ENCODE measurements around the gene SPATS1. TPM values are rescaled to one million over a fixed set of nuclear protein-coding genes. Genes with fewer than 3 reads are reported as not detected.

SPATS1 gene, protein sequence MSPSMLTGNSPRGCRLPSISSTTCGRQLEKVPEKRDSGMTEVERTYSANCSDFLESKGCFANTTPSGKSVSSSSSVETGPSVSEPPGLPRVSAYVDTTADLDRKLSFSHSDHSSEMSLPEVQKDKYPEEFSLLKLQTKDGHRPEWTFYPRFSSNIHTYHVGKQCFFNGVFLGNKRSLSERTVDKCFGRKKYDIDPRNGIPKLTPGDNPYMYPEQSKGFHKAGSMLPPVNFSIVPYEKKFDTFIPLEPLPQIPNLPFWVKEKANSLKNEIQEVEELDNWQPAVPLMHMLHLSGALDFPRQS
- total RNA-seq (2021; ENCODE audit: unreplicated experiment), result not detected
- polyA plus RNA-seq (2012; ENCODE audit: insufficient read length), result not detected
- Bru-seq, nascent RNA, result not detected
- BruChase-seq, experiment 1, labeled RNA remaining after a 2-hour chase, result not detected
- BruChase-seq, experiment 2, labeled RNA remaining after a 6-hour chase, result not detected
- long read RNA-seq, result 0 reads

DNA sequence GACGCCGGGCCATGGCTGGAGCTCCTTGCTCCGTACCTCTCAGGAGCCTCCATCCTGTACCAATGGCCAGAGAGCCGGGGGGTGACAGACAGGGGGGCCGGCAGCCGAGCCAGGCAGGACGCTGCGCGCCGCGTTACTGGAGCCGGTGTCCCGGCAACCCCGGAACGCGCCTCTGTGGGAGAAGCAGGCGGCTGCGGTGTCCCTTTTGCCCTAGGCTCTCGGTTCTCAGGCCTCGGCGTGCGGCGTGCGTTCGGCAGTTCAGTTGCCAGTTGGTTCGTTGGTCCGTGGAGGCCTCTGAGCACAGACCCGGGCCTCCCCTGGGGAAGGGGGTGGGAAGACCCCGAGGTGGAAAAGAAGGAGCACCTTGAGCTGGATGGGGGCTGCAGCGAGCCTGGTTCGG, at the start of gene SPATS1:
TSS of gene SPATS1 (plus strand) at position 162 of the 400 bp plus-strand sequence. CDS start 446 bp downstream, outside the sequence.
- H3K9me3 ChIP-seq (ENCODE audit: control insufficient read depth, insufficient read depth, low read depth, low read length), result no peaks in the 10 kb centered on the region
- no peak for ATAC-seq
- DNase-seq (ENCODE audit: low read depth, low spot score), result no peak
- intact Hi-C loops (cut with micrococcal nuclease; ENCODE audit: unreplicated experiment), result no loop called here
- in situ Hi-C loops (cut with HindIII; ENCODE audit: low pct_unique_long_range_greater_than_20kb, low sequenced_read_pairs), result no loop called here
- no peaks in the 10 kb centered on the region for H3K36me3 ChIP-seq (ENCODE audit: control insufficient read depth, insufficient read depth, low read length)
- no peak within 1 kb of the TSS for H3K27ac ChIP-seq (ENCODE audit: low read length)
- H3K27me3 ChIP-seq (ENCODE audit: control insufficient read depth, insufficient read depth, low read length), result peaks cover 3% of the 10 kb centered on the region; the same call in 1 of the 2 replicates
- no peak for TF ChIP-seq POLR2AphosphoS5 (IDR thresholded peaks at IDR 0.05; ENCODE audit: low read depth, low read length)
- TF ChIP-seq, protein P1, sequence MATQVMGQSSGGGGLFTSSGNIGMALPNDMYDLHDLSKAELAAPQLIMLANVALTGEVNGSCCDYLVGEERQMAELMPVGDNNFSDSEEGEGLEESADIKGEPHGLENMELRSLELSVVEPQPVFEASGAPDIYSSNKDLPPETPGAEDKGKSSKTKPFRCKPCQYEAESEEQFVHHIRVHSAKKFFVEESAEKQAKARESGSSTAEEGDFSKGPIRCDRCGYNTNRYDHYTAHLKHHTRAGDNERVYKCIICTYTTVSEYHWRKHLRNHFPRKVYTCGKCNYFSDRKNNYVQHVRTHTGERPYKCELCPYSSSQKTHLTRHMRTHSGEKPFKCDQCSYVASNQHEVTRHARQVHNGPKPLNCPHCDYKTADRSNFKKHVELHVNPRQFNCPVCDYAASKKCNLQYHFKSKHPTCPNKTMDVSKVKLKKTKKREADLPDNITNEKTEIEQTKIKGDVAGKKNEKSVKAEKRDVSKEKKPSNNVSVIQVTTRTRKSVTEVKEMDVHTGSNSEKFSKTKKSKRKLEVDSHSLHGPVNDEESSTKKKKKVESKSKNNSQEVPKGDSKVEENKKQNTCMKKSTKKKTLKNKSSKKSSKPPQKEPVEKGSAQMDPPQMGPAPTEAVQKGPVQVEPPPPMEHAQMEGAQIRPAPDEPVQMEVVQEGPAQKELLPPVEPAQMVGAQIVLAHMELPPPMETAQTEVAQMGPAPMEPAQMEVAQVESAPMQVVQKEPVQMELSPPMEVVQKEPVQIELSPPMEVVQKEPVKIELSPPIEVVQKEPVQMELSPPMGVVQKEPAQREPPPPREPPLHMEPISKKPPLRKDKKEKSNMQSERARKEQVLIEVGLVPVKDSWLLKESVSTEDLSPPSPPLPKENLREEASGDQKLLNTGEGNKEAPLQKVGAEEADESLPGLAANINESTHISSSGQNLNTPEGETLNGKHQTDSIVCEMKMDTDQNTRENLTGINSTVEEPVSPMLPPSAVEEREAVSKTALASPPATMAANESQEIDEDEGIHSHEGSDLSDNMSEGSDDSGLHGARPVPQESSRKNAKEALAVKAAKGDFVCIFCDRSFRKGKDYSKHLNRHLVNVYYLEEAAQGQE (IDR thresholded peaks at IDR 0.05; ENCODE audit: insufficient read depth in 1 of 2, low read depth in 2 of 2, low read length in 1 of 2), result no peak
- no peak for TF ChIP-seq SIN3A (IDR thresholded peaks at IDR 0.05; ENCODE audit: borderline replicate concordance, insufficient read depth, low read depth, low read length)
- no peak for TF ChIP-seq TCF7L2 (IDR thresholded peaks at IDR 0.05; ENCODE audit: low read depth, low read length)
- TF ChIP-seq, protein P2, sequence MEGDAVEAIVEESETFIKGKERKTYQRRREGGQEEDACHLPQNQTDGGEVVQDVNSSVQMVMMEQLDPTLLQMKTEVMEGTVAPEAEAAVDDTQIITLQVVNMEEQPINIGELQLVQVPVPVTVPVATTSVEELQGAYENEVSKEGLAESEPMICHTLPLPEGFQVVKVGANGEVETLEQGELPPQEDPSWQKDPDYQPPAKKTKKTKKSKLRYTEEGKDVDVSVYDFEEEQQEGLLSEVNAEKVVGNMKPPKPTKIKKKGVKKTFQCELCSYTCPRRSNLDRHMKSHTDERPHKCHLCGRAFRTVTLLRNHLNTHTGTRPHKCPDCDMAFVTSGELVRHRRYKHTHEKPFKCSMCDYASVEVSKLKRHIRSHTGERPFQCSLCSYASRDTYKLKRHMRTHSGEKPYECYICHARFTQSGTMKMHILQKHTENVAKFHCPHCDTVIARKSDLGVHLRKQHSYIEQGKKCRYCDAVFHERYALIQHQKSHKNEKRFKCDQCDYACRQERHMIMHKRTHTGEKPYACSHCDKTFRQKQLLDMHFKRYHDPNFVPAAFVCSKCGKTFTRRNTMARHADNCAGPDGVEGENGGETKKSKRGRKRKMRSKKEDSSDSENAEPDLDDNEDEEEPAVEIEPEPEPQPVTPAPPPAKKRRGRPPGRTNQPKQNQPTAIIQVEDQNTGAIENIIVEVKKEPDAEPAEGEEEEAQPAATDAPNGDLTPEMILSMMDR (IDR thresholded peaks at IDR 0.05), result no peak
- peaks cover 6% of the 10 kb centered on the region; the same call in 1 of the 2 replicates for H3K4me1 ChIP-seq (ENCODE audit: control insufficient read depth, insufficient read depth, low read length)
- CTCF ChIA-PET, result no interaction called here
- POLR2A ChIA-PET, result no interaction called here
- BruUV-seq (replicated peaks), result no TSS peak
- no peak within 1 kb of the TSS for H3K4me3 ChIP-seq (ENCODE audit: low read depth in 2 of 2, low read length in 2 of 2)

DNA sequence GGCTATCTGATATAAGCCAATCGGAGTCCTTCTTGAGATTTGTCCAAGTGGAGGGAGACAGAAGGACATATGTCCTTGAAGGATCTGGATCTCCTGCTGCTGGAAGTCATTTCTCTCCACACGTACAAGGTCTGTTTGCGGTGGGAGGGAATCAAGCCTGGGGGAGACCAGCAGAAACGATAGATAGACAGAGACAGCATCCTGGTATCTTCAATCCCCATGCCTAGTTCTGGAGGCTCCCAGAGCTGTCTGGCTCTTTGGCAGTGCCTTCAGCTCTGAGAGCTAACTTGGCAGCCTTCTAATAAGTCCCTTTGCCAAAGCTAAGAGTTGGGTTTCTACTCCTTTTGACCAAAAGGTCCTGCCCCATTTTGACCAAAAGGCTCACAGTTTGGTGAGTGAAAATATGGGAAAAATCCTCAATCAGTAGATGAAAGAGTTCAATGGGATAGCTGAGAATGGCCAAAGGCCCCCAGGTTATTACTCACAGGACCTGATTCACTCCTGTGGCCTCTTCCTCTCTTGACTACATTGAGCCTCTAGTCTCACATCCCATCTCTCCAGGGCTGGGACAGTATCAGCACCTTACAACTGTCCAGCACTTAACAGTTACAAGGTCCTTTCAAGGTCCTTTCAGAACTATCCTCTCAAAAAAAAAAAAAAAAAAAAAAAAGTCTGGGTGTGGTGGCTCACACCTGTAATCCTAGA, 49.6 kb upstream of the SPATS1 start:
- BruUV-seq (replicated peaks), result no TSS peak
- ChIA-PET CTCF (no interaction called here), POLR2A (no interaction called here)
- DNase-seq (ENCODE audit: low read depth, low spot score) (no peak), ATAC-seq (no peak)
- Histone ChIP-seq H3K36me3 (ENCODE audit: control insufficient read depth, insufficient read depth, low read length) (no peaks in the 10 kb centered on the region), H3K4me3 (ENCODE audit: low read depth in 2 of 2, low read length in 2 of 2) (no peak overlapping the region), H3K27me3 (ENCODE audit: control insufficient read depth, insufficient read depth, low read length) (peaks cover 19% of the 10 kb centered on the region), H3K27ac (ENCODE audit: low read length) (no peak overlapping the region), H3K9me3 (ENCODE audit: control insufficient read depth, insufficient read depth, low read depth, low read length) (no peaks in the 10 kb centered on the region), H3K4me1 (ENCODE audit: control insufficient read depth, insufficient read depth, low read length) (peaks cover 4% of the 10 kb centered on the region; the same call in 1 of the 2 replicates)
- in situ Hi-C loops (cut with HindIII; ENCODE audit: low pct_unique_long_range_greater_than_20kb, low sequenced_read_pairs) (no loop called here), intact Hi-C loops (cut with micrococcal nuclease; ENCODE audit: unreplicated experiment) (no loop called here)
- TF ChIP-seq, protein P2 (IDR thresholded peaks at IDR 0.05), result no peak
- TF ChIP-seq POLR2AphosphoS5 (IDR thresholded peaks at IDR 0.05; ENCODE audit: low read depth, low read length) (no peak), TCF7L2 (IDR thresholded peaks at IDR 0.05; ENCODE audit: low read depth, low read length) (no peak), SIN3A (IDR thresholded peaks at IDR 0.05; ENCODE audit: borderline replicate concordance, insufficient read depth, low read depth, low read length) (no peak)
- TF ChIP-seq, protein P1 (IDR thresholded peaks at IDR 0.05; ENCODE audit: insufficient read depth in 1 of 2, low read depth in 2 of 2, low read length in 1 of 2), result no peak

Measured in Panc1 (cell line).